Endothelial cell of umbilical vein (primary cell): ENCODE measurements around the gene SLIRP. TPM values are rescaled to one million over a fixed set of nuclear protein-coding genes. Genes with fewer than 3 reads are reported as not detected.

ENCODE experiments used
- BruUV-seq: library from RNA; stranded (reverse); fragments of 400-500 nt; replicated peaks from 2 replicates; lab custom pipeline; 2021; lab: Mats Ljungman, UMichigan
- CTCF ChIA-PET: fragments of 300-600, 350-600 bp; sonication (Branson Sonifier 250); formaldehyde crosslinking; loops from one replicate; lab custom pipeline; 2021; ENCODE audit warnings: antibody characterized with exemption, inconsistent platforms; lab: Charles Lee
- POLR2A ChIA-PET: fragments of 300-600, 350-600 bp; sonication (Branson Sonifier 250); formaldehyde crosslinking; loops from one replicate; lab custom pipeline; 2021; ENCODE audit warnings: antibody characterized with exemption, inconsistent platforms; lab: Charles Lee
- DNase-seq: peaks from one replicate; pipeline ENCODE4 v3.0.0-alpha.2; 2011; ENCODE audit warnings: low read depth, low spot score
- FAIRE-seq: peaks from 2 replicates; lab custom pipeline; 2011; peaks lifted over from hg19 to GRCh38; lab: Jason Lieb, UNC
- H2AFZ ChIP-seq: 2 replicates; pipeline ENCODE4 v1.6.0; 2012; ENCODE audit warnings: low read depth, low read length, control low read depth, inconsistent platforms
- H3K27ac ChIP-seq: 2 replicates; pipeline ENCODE4 v1.5.1; 2011; ENCODE audit warnings: low read depth, mild to moderate bottlenecking, control low read depth, low read length, moderate library complexity; ENCODE audit not compliant: insufficient read depth
- H3K27me3 ChIP-seq, 2 experiments: 2 replicates each; pipeline versions ENCODE4 v1.6.0 to v1.6.1; 2011; ENCODE audit warnings: low read length in 2 of 2, mixed read lengths in 1 of 2; ENCODE audit not compliant: control insufficient read depth in 2 of 2, insufficient read depth in 2 of 2
- H3K36me3 ChIP-seq, 2 experiments: 2 replicates in 1 of 2; 3 replicates in 1 of 2; pipeline ENCODE4 v1.5.1; 2011; ENCODE audit warnings: low read length in 2 of 2, mild to moderate bottlenecking in 1 of 2, moderate library complexity in 1 of 2; ENCODE audit not compliant: control insufficient read depth in 2 of 2, insufficient read depth in 2 of 2; ENCODE audit errors: extremely low read depth in 1 of 2
- H3K4me1 ChIP-seq: 3 replicates; pipeline ENCODE4 v1.5.1; 2011; ENCODE audit warnings: mild to moderate bottlenecking, low read length; ENCODE audit not compliant: control insufficient read depth, insufficient read depth; ENCODE audit errors: extremely low read depth
- H3K4me2 ChIP-seq: 2 replicates; pipeline ENCODE4 v1.6.1; 2011; ENCODE audit warnings: low read length, control low read depth, mixed read lengths; ENCODE audit not compliant: insufficient read depth
- H3K4me3 ChIP-seq, 3 experiments: fragments of 200-600 bp in 1 of 3; sonication (generic), shearing (Covaris generic) in 1 of 3; replicated peaks in 1 of 3; 2 replicates each; pipeline ENCODE4 v1.5.1; 2011 to 2016; ENCODE audit warnings: control low read depth in 3 of 3, low read length in 3 of 3, mild to moderate bottlenecking in 2 of 3, inconsistent platforms in 1 of 3, low read depth in 1 of 3, moderate library complexity in 1 of 3; ENCODE audit not compliant: insufficient read depth in 1 of 3
- H3K79me2 ChIP-seq: 2 replicates; pipeline ENCODE4 v1.6.0; 2012; ENCODE audit warnings: low read length, inconsistent platforms; ENCODE audit not compliant: control insufficient read depth, insufficient read depth
- H3K9ac ChIP-seq: replicated peaks from 2 replicates; pipeline ENCODE3; 2011; ENCODE audit warnings: low read length, control low read depth; ENCODE audit not compliant: insufficient read depth; ENCODE audit errors: extremely low read depth
- H3K9me1 ChIP-seq: replicated peaks from 3 replicates; pipeline ENCODE4 v1.6.0; 2011; ENCODE audit warnings: mild to moderate bottlenecking, low read length; ENCODE audit not compliant: control insufficient read depth, insufficient read depth; ENCODE audit errors: extremely low read depth
- H3K9me3 ChIP-seq: replicated peaks from 2 replicates; pipeline ENCODE4 v1.5.1; 2012; ENCODE audit warnings: low read length, inconsistent platforms; ENCODE audit not compliant: control insufficient read depth, insufficient read depth
- H4K20me1 ChIP-seq: replicated peaks from 2 replicates; pipeline ENCODE3; 2011; ENCODE audit warnings: mild to moderate bottlenecking, low read length; ENCODE audit not compliant: control insufficient read depth, insufficient read depth; ENCODE audit errors: extremely low read depth
- CTCF ChIP-seq, 2 donors: IDR thresholded peaks; 1 replicate in 1 of 2; 2 replicates in 1 of 2; pipeline ENCODE4 v1.5.1; 2011; ENCODE audit warnings: low read length in 2 of 2, mild to moderate bottlenecking in 2 of 2, moderate library complexity in 2 of 2, control low read depth in 1 of 2, inconsistent platforms in 1 of 2, low read depth in 1 of 2; ENCODE audit not compliant: insufficient read depth in 1 of 2; ENCODE audit errors: extremely low read depth in 1 of 2
- EZH2 ChIP-seq: IDR thresholded peaks from 2 replicates; pipeline ENCODE4 v1.6.1; 2012; ENCODE audit warnings: borderline replicate concordance, low read depth, mild to moderate bottlenecking, moderate library complexity, low read length, inconsistent platforms; ENCODE audit not compliant: severe bottlenecking
- FOS ChIP-seq: IDR thresholded peaks from 2 replicates; pipeline ENCODE4 v1.6.1; 2011; ENCODE audit warnings: mild to moderate bottlenecking, low read length, moderate library complexity, borderline replicate concordance; ENCODE audit not compliant: insufficient read depth
- GATA2 ChIP-seq: IDR thresholded peaks from 2 replicates; pipeline ENCODE4 v1.7.0; 2011; ENCODE audit warnings: low read depth, mild to moderate bottlenecking, moderate library complexity, mixed read lengths, low read length; ENCODE audit not compliant: insufficient read length, insufficient read depth
- JUN ChIP-seq: IDR thresholded peaks from 2 replicates; pipeline ENCODE4 v1.6.1; 2011; ENCODE audit warnings: borderline replicate concordance, low read depth; ENCODE audit not compliant: insufficient read length, insufficient read depth
- MAX ChIP-seq: IDR thresholded peaks from 2 replicates; pipeline ENCODE4 v1.6.1; 2011; ENCODE audit not compliant: insufficient read depth, insufficient read length
- MYC ChIP-seq: IDR thresholded peaks from one replicate; pipeline ENCODE4 v1.6.1; 2011; ENCODE audit warnings: mild to moderate bottlenecking, low read depth, low read length
- POLR2A ChIP-seq: IDR thresholded peaks from 2 replicates; pipeline ENCODE4 v1.6.1; 2012; ENCODE audit warnings: low read depth, mild to moderate bottlenecking, control low read depth, low read length
- POLR2AphosphoS5 ChIP-seq: IDR thresholded peaks from 2 replicates; pipeline ENCODE4 v1.6.1; 2012; ENCODE audit warnings: low read depth, mild to moderate bottlenecking, control low read depth, low read length, moderate library complexity; ENCODE audit not compliant: insufficient read depth
- dilution Hi-C: fragments of 300-500 bp; cut with MboI; formaldehyde crosslinking; loops from one replicate; pipeline ENCODE4 v1.15.0; 2019; ENCODE audit warnings: low sequenced_read_pairs; ENCODE audit not compliant: extremely low pct_ligation_motif_present
- intact Hi-C: fragments of 100-400 bp; cut with micrococcal nuclease; formaldehyde crosslinking; loops from one replicate; pipeline ENCODE4 v1.10.0; 2022
- polyA plus RNA-seq, 4 experiments: library from polyadenylated mRNA; depleted of rRNA in 3 of 4; stranded (reverse) in 3 of 4; unstranded in 1 of 4; fragments of >200 nt; gene quantifications; 2 replicates each; pipeline versions ENCODE4 v1.2.1 to v1.2.3, GENCODE V29; 2011 to 2012; ENCODE audit warnings: missing spikeins in 1 of 4
- total RNA-seq: library from RNA; stranded (reverse); gene quantifications from 2 replicates; pipeline ENCODE4 v1.2.3, GENCODE V29; 2021

The SLIRP gene
- total and polyA plus RNA-seq, 2 donors (not counting 3 experiments of a cell fraction or from before 2014, with no cell fraction given) = 144 to 160 TPM

GRCh38 chr14:77714926-77715325, 7.0 kb downstream of the SLIRP start:
- Histone ChIP-seq H3K4me2 (no peak overlapping the region), H3K9me1 (no peaks in the 10 kb centered on the region), H2AFZ (no peak overlapping the region), H3K4me3 (no peak overlapping the region), H4K20me1 (no peaks in the 10 kb centered on the region), H3K79me2 (peaks cover 22% of the 10 kb centered on the region), H3K36me3 (peaks cover 25 to 28% of the 10 kb centered on the region in 2 experiments), H3K9ac (no peak overlapping the region), H3K4me1 (no peaks in the 10 kb centered on the region), H3K27ac (no peak overlapping the region), H3K27me3 (no peaks in the 10 kb centered on the region), H3K9me3 (no peaks in the 10 kb centered on the region)
- CTCF ChIA-PET = interaction anchor here (0.9 kb wide), 1 partner anchor 11 kb away, joined by 3 read pairs; no protein-coding TSS in a partner anchor
- dilution Hi-C loops (no loop called here), intact Hi-C loops (no loop called here)
- TF ChIP-seq CTCF (IDR thresholded peaks at IDR 0.05; ENCODE audit: extremely low read depth in 1 of 2, insufficient read depth in 1 of 2, low read depth in 1 of 2, low read length in 2 of 2) (no peak), JUN (no peak), MYC (no peak), POLR2A (no peak), MAX (no peak), FOS (no peak), GATA2 (no peak), POLR2AphosphoS5 (no peak), EZH2 (no peak)
- FAIRE-seq = no peak
- no TSS peak for BruUV-seq
- DNase-seq = no peak
- POLR2A ChIA-PET = no interaction called here
